Ishikawa (cell line): ENCODE results near the gene MAMDC4.
A peak's percentile ranks its signal among the peaks of the same experiment; 100 is the strongest.

ENCODE experiments used
- CEBPB ChIP-seq: IDR thresholded peaks from 2 replicates; pipeline ENCODE4 v1.6.1; 2012
- CREB1 ChIP-seq: IDR thresholded peaks from 2 replicates; pipeline ENCODE4 v1.6.1; 2012; ENCODE audit warnings: low read depth
- EGR1 ChIP-seq: IDR thresholded peaks from 2 replicates; pipeline ENCODE4 v1.6.1; 2012
- EP300 ChIP-seq: IDR thresholded peaks from 2 replicates; pipeline ENCODE4 v1.6.1; 2012; ENCODE audit warnings: borderline replicate concordance
- FOXM1 ChIP-seq: IDR thresholded peaks from 2 replicates; pipeline ENCODE4 v1.6.1; 2012; ENCODE audit warnings: low read depth, borderline replicate concordance
- NFIC ChIP-seq: IDR thresholded peaks from 2 replicates; pipeline ENCODE4 v1.6.1; 2012
- RAD21 ChIP-seq: IDR thresholded peaks from 2 replicates; pipeline ENCODE4 v1.6.1; 2012; ENCODE audit warnings: low read depth
- TAF1 ChIP-seq: IDR thresholded peaks from 2 replicates; pipeline ENCODE4 v1.6.1; 2012; ENCODE audit warnings: low read depth, mild to moderate bottlenecking
- TCF12 ChIP-seq: IDR thresholded peaks from 2 replicates; pipeline ENCODE4 v1.6.1; 2012; ENCODE audit warnings: low read depth
- TEAD4 ChIP-seq: IDR thresholded peaks from 2 replicates; pipeline ENCODE4 v1.6.1; 2012
- YY1 ChIP-seq: IDR thresholded peaks from 2 replicates; pipeline ENCODE4 v1.6.1; 2012; ENCODE audit warnings: low read depth
- ZBTB7A ChIP-seq: IDR thresholded peaks from 2 replicates; pipeline ENCODE4 v1.6.1; 2012; ENCODE audit warnings: low read depth
- TF ChIP-seq, protein P1 (sequence below): IDR thresholded peaks from 2 replicates; pipeline ENCODE4 v1.6.1; 2012; ENCODE audit warnings: low read depth, mild to moderate bottlenecking
- TF ChIP-seq, protein P2 (sequence below): IDR thresholded peaks from 2 replicates; pipeline ENCODE4 v1.6.1; 2012
- TF ChIP-seq, protein P3 (sequence below): IDR thresholded peaks from 2 replicates; pipeline ENCODE4 v1.6.1; 2012

The MAMDC4 gene

DNA sequence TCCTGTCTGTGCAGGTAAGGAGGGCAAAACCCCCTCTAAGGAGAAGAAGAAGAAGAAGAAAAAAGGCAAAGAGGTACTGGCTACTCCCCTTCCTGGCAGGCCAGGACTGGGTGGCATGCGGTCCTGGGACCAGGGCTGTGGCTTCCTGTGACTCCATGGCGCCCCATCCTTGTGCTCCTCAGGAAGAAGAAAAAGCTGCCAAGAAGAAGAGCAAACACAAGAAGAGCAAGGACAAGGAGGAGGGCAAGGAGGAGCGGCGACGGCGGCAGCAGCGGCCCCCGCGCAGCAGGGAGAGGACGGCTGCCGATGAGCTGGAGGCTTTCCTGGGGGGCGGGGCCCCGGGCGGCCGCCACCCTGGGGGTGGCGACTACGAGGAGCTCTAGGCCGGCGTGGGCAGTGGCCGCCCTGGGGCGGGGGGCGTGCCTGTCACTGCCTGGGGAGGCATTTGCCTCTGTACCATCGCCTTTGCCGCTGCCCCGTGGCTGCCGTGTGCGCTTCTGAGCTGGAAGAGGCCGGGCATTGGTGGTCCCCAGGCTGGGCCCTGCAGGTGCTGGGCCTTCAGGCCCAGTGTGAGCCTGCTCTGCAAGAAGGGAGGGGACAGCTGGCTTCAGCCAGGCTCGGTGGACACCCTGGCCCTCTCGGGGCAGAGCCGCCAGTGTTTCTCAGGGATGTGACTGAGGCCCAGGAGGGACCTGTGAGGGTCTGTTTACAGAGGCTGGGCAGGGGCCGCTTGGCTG, 11.8 kb upstream of the MAMDC4 start:
- TF ChIP-seq TEAD4 (no peak), NFIC (no peak), RAD21 (no peak), TCF12 (no peak), TAF1 (no peak), CREB1 (no peak), FOXM1 (no peak), CEBPB (no peak), EP300 (no peak), YY1 (no peak; the same call in 1 of the 2 replicates), ZBTB7A (no peak), EGR1 (no peak)
- TF ChIP-seq, protein P1, sequence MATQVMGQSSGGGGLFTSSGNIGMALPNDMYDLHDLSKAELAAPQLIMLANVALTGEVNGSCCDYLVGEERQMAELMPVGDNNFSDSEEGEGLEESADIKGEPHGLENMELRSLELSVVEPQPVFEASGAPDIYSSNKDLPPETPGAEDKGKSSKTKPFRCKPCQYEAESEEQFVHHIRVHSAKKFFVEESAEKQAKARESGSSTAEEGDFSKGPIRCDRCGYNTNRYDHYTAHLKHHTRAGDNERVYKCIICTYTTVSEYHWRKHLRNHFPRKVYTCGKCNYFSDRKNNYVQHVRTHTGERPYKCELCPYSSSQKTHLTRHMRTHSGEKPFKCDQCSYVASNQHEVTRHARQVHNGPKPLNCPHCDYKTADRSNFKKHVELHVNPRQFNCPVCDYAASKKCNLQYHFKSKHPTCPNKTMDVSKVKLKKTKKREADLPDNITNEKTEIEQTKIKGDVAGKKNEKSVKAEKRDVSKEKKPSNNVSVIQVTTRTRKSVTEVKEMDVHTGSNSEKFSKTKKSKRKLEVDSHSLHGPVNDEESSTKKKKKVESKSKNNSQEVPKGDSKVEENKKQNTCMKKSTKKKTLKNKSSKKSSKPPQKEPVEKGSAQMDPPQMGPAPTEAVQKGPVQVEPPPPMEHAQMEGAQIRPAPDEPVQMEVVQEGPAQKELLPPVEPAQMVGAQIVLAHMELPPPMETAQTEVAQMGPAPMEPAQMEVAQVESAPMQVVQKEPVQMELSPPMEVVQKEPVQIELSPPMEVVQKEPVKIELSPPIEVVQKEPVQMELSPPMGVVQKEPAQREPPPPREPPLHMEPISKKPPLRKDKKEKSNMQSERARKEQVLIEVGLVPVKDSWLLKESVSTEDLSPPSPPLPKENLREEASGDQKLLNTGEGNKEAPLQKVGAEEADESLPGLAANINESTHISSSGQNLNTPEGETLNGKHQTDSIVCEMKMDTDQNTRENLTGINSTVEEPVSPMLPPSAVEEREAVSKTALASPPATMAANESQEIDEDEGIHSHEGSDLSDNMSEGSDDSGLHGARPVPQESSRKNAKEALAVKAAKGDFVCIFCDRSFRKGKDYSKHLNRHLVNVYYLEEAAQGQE, result no peak
- TF ChIP-seq, protein P2, sequence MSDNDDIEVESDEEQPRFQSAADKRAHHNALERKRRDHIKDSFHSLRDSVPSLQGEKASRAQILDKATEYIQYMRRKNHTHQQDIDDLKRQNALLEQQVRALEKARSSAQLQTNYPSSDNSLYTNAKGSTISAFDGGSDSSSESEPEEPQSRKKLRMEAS, result no peak
- TF ChIP-seq, protein P3, sequence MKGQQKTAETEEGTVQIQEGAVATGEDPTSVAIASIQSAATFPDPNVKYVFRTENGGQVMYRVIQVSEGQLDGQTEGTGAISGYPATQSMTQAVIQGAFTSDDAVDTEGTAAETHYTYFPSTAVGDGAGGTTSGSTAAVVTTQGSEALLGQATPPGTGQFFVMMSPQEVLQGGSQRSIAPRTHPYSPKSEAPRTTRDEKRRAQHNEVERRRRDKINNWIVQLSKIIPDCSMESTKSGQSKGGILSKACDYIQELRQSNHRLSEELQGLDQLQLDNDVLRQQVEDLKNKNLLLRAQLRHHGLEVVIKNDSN, result no peak

DNA sequence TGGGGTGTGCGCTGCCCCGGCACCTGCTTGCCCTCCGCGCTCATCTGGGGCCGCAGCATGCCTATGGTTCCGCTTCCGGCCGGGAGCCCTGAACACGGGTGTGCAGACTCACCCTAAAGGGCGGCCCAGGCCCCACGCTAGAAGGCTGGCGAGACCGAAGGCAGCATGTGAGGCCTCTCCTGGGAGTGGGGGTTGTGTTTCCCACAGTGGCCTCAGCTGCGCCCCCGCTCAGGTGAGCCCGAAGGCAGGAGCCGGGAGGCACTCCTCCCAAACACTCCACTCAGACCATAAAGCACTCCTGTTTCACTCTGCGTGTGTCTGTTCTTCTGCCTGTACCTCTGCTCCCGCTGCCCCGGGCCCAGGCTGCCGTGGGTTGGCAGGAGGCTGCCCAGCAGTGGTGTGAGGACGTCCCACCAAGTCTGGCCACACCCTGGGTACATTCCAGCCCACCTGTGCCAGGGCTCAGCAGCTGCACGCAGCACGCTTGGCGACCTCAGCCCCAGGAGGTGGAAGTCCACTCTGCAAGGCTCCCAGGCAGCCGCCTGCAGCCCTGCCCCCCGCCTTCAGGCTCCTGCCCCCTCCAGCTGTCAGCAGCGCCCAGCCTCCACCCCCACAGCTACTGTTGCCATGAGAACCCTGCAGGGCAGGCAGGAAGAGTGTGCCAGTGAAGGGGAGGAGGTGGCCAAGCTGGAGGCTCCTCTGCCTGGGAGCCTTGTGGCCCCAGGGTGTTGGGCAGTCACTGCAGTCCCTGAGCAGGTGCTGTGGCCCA, 11.1 kb upstream of the MAMDC4 start:
- TF ChIP-seq, protein P1, result no peak
- TF ChIP-seq YY1, result 0 out of 2 replicates have a peak, but pooled peaks have one; percentile 7
- 0 out of 2 replicates have a peak, but pooled peaks have one; percentile 20 for TF ChIP-seq TAF1
- TF ChIP-seq, protein P2, result peak; percentile 83
- TF ChIP-seq TCF12, result peak; percentile 91
- TF ChIP-seq, protein P3, result 0 out of 2 replicates have a peak, but pooled peaks have one; percentile 2
- no peak for TF ChIP-seq CEBPB
- TF ChIP-seq EP300, result peak; percentile 55
- peak; percentile 86 for TF ChIP-seq TEAD4
- TF ChIP-seq RAD21, result peak; percentile 7; the same call in 1 of the 2 replicates
- TF ChIP-seq CREB1, result no peak
- TF ChIP-seq NFIC, result peak; percentile 60
- TF ChIP-seq ZBTB7A, result peak; percentile 55
- no peak for TF ChIP-seq FOXM1
- TF ChIP-seq EGR1, result peak; percentile 88

DNA sequence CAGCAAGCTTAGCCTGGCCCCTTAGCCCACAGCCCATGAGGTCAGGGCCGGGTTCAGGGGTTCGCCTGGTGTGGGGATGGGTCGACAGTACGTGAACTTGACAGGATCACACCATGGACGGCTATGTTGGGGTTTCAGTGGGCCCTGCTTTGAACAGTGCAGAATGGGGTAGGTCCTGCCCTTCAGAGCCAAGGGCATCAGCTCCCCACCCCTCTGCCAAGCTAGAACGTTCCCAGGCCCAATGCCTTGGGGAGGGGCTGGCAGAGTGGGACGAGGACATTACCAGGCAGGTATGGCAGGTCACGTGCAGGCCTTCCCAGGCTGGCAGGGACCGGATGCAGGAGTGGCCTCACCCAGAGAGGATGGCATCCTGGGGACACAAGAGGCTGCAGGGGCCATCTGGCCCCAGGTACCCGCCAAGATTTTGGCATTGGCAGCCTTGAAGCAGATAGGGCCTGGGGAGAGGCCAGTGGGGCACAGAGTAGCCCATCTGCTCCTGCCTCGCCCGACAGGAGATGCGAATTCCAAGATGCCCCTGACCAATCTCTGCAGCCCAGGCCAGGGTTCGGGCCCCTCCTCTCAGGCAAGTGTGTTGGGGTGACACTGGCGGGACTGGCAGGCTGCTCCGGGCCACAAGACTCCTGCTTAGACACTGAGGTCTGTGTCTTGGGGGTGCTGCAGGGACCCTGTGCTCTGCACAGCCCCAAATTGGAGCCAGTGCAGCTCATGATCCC, 10.3 kb upstream of the MAMDC4 start:
- TF ChIP-seq, protein P3, result peak; percentile 88

DNA sequence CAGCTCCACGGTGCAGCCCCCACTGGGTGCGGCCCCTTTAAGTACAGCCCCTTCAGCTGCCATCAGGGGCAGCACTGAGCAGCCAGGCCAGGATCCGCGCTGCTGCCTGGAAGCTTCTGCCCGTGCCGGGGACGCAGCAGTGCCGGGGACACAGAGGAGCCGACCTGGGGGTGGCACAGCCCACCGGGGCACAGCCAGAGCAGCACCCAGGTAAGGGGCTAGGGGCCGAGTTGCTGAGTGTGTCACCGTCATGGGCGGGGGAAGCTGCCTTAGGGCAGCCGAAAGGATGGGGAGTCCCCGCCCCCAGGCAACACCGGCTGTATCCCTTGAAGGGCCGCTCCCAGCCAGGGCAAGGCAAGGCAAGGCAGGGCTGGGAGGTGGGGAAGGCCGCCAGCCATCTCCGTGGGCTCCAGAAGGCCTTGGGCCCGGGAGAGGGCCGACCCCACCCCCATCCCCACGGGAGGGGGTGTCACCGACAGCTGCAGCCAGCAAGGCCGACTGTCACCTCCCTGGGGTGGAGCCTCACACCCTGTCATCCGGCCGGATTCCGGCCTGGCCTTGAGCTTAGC, 9.7 kb upstream of the MAMDC4 start, which contains the start of gene AJM1:
Gene AJM1 (plus strand): TSS at position 99 of the 569 bp plus-strand sequence. CDS start 1,937 bp downstream, outside the sequence.
- TF ChIP-seq, protein P2, result peak; percentile 43; the same call in 1 of the 2 replicates
- TF ChIP-seq RAD21 (peak; percentile 38; the same call in 1 of the 2 replicates), ZBTB7A (peak; percentile 77)
